Measurements from ENCODE around the gene MYO9B.

DNA sequence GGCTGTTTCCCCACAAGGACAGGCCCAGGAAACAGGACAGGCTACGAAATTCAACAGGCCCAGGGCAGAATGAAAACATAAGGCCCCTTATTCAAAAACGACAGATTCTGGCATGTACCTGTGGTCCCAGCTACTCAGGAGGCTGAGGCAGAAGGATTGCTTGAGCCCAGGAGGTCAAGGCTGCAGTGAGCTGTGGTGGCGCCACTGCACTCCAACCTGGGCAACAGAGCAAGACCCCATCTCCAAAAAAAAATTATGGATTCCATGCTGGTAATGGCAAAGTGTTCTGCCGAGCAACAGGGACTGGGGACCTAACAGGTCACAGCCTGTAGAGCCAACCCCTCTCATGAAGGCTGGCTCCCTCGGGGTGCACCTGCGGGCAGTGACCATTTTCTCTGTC lies 87.0 kb downstream of the MYO9B start:
- TF ChIP-seq POLR2AphosphoS5 (IDR thresholded peaks at IDR 0.05): no peak
- TF ChIP-seq EP300 (IDR thresholded peaks at IDR 0.05; ENCODE audit: low read depth): no peak
- TF ChIP-seq, protein P1, sequence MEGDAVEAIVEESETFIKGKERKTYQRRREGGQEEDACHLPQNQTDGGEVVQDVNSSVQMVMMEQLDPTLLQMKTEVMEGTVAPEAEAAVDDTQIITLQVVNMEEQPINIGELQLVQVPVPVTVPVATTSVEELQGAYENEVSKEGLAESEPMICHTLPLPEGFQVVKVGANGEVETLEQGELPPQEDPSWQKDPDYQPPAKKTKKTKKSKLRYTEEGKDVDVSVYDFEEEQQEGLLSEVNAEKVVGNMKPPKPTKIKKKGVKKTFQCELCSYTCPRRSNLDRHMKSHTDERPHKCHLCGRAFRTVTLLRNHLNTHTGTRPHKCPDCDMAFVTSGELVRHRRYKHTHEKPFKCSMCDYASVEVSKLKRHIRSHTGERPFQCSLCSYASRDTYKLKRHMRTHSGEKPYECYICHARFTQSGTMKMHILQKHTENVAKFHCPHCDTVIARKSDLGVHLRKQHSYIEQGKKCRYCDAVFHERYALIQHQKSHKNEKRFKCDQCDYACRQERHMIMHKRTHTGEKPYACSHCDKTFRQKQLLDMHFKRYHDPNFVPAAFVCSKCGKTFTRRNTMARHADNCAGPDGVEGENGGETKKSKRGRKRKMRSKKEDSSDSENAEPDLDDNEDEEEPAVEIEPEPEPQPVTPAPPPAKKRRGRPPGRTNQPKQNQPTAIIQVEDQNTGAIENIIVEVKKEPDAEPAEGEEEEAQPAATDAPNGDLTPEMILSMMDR (IDR thresholded peaks at IDR 0.05): no peak
- TF ChIP-seq POLR2A (IDR thresholded peaks at IDR 0.05): no peak
